ENCODE results near the gene PEX3.
"Not testable (repeated sequence)": the region's sequence is repeated elsewhere in the genome, so short reads cannot be mapped to it uniquely, and the experiment has no call there.

The PEX3 gene

DNA sequence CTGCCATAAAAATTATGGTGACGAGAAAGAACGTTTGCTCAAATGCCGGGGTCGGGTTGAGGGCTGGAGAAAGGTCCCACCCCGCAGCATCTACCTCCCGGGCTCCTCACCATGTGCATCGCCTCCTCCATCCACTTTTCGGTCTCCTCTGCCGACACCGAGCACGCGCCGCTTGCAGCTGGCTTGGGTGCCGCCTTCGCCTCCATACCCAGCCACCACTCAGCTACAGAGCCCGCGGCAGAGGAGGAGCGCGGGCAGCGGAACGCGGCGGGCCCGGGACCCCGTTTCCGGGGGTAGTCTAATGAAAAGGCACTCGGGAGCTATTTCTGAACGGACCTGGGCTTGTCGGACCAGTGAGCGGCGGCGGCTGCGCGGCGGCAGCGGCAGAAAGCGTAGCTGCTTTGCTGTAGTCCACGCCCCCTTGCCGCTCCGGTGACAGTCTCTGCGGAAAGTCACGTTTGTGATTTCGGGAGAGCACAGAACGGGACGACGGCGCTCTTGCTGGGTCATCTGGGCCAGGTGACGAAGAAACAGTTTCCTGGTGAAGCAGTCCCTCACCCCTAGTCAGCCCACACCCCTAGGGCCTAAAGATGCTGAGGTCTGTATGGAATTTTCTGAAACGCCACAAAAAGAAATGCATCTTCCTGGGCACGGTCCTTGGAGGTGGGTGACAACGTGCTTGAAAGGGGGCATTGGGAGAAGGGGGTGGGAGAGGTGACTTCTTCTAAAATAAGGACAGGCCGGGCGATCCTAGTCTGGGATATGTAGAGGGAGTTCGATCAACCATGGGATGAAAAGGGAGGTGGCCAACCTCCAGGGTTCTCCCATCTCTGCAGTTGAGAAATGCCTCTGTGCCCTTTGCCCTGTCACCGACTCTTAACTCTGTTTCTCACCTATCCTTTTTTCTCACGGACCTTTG is at the start of gene PEX3, which contains the start of gene ADAT2:
PEX3 (plus strand) TSS at position 353 of the 919 bp plus-strand sequence; CDS start at position 591, 238 bp downstream.
ADAT2 (minus strand) TSS at position 243 of the 919 bp plus-strand sequence; CDS start at position 206, 37 bp downstream.
- DNase-seq = peak; percentile 92

DNA sequence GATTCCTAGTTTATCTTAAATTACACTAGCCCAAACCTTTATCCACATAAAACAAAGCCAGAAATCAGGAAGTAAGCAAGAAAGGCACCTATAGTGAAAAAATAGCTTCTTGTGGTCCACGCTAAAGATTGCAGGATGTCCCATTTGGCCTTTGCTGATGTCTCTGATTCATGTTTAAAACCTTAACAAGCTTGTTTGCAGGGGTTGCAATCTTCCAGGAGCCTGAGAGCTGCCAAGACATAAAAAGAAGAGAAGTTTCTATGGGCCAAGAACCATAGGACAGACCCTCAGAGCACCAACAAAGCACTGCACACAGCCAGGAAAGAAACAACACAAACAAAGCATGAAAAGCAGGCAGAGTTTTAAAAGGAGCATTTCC is 49.5 kb upstream of the PEX3 start:
- no peak for DNase-seq

GRCh38 chr6:143401636-143402370 is 48.8 kb upstream of the PEX3 start:
- no peak for DNase-seq

DNA sequence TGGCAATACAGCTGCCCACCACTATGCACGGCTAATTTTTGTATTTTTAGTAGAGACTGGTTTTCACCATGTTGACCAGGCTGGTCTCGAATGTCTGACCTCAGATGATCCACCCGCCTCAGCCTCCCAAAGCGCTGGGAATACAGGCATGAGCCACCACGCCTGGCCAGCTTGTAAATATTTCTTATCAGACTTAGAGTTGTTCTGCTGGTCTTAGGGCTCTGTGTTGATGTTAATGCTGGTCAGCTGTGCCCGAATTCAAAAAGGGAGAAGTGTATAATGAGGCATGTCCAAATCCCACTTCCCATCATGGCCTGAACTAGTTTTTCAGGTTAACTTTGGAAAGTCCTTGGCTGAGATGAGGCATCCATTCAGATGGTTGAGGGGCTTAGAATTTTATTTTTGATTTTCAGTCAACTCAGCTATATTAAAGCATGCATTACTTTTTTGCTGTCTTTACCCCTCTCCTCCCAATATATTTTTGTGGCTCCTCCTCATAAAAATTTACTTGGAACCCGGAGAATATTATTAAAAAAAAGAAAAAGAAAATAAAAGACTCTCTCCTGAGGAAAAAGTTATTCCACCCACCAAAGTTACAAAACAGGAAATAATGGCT is 47.8 kb upstream of the PEX3 start:
- DNase-seq = no peak

DNA sequence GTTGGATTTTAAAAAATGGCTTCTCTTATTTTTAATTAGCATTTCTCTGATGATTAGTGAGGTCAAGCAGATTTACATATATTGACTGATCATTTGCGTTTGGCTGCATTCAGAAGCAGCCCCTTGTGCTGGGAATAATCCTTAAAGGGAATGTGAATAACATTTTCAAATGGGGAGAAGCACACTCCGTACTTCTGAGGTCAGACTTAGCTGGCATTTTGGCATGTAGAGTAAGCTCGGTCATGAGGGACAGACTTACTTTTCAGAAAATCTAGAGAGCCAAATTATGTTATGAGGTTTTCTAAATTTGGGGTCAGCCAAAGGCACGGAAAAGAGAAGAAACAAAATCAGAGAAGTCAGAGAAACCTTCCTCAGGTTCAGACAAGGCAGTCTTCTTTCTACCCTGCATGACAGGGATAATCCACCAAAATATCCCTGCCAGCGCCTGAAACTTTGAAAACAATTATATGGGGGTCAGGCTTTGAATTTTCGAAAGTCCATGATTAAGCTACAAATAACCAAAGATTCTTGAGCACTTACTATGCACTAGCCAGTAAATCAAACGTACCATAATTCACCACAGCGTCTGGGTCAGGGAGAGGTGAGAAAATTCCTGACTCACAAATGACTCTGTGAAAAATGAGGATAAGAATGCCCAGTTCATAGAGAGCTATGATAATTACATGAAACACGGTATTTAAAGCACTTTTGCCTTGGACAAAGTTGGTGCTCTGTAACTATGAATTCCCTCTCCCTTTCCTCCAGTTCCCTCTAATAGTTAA is 45.0 kb upstream of the PEX3 start:
- DNase-seq = no peak

DNA sequence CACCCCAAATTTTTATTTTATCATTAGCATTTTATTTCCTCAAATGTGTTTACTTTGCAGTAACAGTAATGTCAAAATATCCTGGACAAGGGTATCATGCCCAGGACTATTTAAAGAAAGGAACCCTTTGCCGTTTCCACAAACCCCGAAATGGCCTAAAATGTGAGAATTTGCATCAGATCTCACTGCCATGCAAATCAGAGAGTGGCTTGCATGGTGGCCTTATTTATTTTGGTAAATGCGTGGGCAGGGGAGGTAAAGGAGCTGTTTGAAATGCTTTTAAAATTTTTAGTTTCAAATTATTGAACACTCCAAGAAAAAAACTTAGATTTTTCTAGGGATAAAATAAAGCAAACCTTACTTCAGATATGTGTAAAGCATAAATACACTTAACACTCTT is 43.9 kb upstream of the PEX3 start:
- no peak for DNase-seq

DNA sequence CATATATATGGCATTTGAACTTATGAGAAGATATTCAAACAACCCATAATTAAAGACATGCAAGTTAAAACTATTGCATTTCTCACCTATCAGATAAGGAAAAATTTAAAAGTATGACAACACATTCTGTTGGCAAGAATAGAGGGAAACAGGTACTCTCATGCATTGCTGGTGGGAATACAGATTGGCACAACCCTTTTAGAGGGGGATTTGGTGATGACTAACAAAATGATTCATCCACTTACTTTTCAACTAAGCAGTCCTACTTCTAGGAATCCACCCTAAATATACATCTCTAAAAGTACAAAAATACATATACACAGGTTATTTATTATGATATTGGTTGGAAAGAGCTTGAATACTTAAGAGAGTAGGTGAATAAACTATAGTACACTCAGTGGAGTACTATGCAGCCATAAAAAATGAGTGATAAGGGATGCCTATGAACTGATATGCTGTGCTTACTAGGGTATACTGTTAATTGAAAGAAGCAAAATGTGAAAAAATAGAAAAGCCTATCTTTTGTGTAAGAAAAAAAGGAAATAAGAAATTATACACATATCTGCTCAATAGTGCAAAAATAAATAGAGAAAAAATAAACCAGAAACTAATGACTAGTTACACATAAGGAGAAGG is 42.3 kb upstream of the PEX3 start:
- DNase-seq = no peak

DNA sequence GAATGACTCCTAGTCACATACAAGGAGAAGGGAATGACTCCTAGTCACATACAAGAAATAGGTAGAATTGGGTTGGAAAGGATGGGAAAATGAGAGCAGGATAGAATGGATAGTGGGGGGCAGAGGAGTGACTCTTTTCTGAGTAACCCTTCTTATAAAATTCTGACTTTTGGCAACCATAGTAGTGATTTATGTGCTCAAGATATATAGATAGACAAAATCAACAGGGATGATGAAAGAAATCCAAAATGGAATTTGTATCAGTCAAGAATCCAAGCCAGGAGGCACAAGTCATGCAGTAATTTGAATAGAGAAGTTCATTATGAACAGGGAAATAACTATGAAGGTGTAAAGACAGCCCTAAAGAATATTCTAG is 41.8 kb upstream of the PEX3 start:
- DNase-seq = no peak

DNA sequence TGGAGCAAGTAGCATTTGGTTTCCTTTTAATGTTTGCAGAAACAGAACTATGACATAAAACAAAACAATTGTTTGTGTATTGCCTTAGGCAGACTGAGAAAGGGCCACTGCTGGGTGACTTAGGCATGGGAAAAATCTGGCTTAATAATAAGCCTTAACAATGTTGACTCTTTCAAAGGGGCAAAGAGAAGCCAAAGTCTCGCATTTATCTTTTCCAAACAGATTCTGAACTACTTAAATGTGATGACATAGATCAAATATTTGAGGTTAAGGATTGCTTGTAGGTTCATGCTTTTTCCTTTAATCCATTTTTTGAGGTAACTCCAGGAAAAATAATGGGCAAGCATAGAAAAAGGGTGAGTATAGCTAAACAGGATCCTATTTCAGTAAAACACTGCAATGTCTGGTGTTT is 39.7 kb upstream of the PEX3 start:
- DNase-seq = no peak

GRCh38 chr6:143414769-143415168 is 35.8 kb upstream of the PEX3 start:
- DNase-seq = no peak

DNA sequence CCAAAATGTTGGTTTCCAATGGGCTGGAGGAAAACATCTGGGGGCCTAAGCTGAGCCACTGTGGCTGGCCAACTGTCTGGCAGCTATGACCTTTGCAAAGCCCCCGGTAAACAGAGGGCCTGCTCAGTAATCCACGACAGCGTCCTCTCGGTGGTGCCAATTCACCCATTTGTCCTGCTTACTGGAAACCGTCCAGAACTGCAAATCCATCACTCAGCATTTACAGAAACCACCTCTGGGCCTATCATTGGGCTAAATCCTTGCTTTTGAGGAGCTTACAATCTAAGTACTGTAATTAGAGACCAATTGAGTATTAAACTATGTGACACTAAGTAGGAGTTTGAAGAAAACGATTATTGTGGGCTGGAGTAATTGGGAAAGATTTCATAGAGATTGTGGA is 31.1 kb upstream of the PEX3 start:
- DNase-seq = no peak

- DNase-seq = no peak
These were observed 24.6 kb upstream of the PEX3 start for GRCh38 chr6:143426026-143426425.

DNA sequence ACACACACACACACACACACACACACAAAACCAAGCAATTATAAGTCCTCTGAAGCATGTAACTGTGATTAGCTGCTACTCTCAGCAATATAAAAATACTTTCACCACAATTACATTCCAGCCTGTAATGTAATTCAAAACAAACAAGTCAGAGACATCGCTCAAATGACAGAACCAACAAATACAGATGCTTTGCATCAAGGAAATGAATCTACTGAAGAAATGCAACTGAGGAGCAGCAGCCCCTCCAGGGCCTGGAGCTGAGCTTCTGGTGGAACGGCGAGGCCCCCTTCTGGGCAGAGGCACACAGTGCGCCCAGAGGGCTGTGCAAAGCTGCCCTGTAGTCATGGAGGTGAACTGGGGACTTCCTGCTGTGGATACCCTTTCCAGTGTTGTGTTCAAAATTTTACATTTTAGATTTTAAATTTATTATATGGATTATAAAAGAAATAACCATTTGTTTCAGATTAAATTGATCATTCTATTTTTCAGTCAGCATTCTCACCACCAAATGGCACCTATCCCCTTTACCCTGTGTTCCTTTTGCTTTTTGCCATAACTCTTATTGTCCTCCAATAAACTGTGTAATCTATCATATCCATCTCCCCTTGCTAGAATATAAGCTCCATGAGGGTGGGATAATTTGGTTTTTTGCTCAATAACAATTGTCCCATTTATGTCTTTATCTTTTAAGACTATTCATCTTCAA is 23.3 kb upstream of the PEX3 start:
- DNase-seq = peak; percentile 24

GRCh38 chr6:143429970-143430369 is 20.6 kb upstream of the PEX3 start:
- DNase-seq = peak; percentile 29

GRCh38 chr6:143431226-143431625 is 19.4 kb upstream of the PEX3 start:
- no peak for DNase-seq

GRCh38 chr6:143432588-143432987 is 18.0 kb upstream of the PEX3 start:
- no peak for DNase-seq

GRCh38 chr6:143441010-143441409 is 9.6 kb upstream of the PEX3 start:
- no peak for DNase-seq

DNA sequence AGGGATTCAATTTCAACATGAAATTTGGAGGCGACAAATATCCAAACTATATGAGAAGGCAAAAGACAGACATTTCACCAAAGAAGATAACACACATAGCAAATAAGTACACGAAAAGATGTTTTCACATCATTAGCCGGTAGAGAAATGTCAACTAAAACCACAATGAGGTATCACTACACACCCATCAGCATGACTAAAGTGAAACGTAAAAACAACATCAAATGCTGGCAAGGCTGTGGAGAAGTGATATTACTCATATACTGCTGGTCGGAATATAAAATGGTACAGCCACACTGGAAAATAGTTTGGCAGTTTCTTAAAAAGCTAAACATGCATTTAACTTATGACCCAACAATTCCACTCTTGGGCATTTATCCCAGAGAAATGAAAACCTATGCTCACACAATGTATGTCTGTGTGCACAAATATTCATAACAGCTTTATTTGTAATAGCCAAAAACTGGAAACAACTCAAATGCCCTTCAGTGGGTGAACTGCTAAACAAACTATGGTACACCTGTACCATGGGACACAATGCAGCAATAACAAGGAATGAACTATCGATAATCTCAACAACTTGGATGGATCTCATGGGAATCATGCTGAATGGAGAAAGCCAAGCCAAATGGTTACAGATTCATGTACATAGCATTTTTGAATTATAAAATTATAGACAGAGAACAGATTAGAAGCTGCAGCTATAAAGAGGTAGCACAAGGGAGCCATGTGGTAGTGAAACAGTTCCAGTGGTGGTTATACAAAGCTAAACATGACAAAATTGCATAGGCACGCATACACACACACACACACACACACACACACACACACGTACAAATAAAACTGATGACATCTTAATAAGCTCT is 8.7 kb upstream of the PEX3 start:
- no peak for DNase-seq

DNA sequence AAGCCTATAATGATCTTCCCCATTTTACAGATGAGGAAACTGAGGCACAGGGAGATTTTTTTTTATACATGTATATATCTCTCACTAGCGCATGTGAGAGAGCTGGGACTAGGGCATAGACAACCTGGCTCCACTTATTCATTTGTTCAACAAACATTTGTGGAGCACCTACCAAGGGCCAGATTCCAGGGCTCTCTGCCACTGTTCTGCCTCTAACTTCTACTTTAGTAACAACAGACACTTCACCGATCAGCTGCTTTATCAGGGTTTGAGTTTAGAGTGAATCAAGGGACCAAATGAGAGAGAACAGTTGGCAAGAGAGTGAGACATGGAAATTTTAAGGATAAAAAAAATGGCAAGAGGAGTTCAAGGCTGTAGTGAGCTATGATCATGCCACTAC is 7.5 kb upstream of the PEX3 start:
- no peak for DNase-seq

GRCh38 chr6:143447865-143448264 is 2.7 kb upstream of the PEX3 start:
- not testable (repeated sequence) for DNase-seq
